Uterus (tissue), 4 donors: Measurements from ENCODE around the gene RASSF10. TPM values are rescaled to one million over a fixed set of nuclear protein-coding genes. Genes with fewer than 3 reads are reported as not detected.

Experiments used
- DNase-seq, 2 donors: peaks; one replicate each; pipeline ENCODE4 v3.0.0-alpha.2; 2019 to 2020
- H3K27ac ChIP-seq, 2 donors: fragments of 200-600 bp; sonication (generic); 1 replicate in 1 of 2; 2 replicates in 1 of 2; pipeline ENCODE4 v1.5.1; 2016 to 2018
- H3K27me3 ChIP-seq, 2 donors: fragments of 200-600 bp; sonication (generic); one replicate each; pipeline ENCODE4 v1.5.1; 2018 to 2019; ENCODE audit warnings: control low read depth in 1 of 2
- H3K36me3 ChIP-seq, 2 donors: fragments of 200-600 bp; sonication (generic); one replicate each; pipeline ENCODE4 v1.5.1; 2019; ENCODE audit warnings: control low read depth in 1 of 2
- H3K4me1 ChIP-seq, 2 donors: fragments of 200-600 bp; sonication (generic); one replicate each; pipeline ENCODE4 v1.5.1; 2018 to 2019; ENCODE audit warnings: control low read depth in 1 of 2
- H3K4me3 ChIP-seq, 2 donors: fragments of 200-600 bp; sonication (generic); 1 replicate in 1 of 2; 2 replicates in 1 of 2; pipeline ENCODE4 v1.5.1; 2018 to 2019; ENCODE audit warnings: mild to moderate bottlenecking in 1 of 2
- H3K9me3 ChIP-seq, 2 donors: fragments of 200-600 bp; sonication (generic); one replicate each; pipeline ENCODE4 v1.5.1; 2019; ENCODE audit warnings: control low read depth in 1 of 2
- CTCF ChIP-seq, 4 experiments: fragments of 200-600 bp in 2 of 4; fragments of 450-650 bp in 2 of 4; sonication (generic) in 2 of 4; IDR thresholded peaks; one replicate each; pipeline ENCODE4 v1.5.1; 2016 to 2019; ENCODE audit warnings: antibody characterized with exemption in 4 of 4, mild to moderate bottlenecking in 2 of 4, moderate library complexity in 1 of 4
- POLR2A ChIP-seq, 2 donors: fragments of 450-650 bp; IDR thresholded peaks; one replicate each; pipeline ENCODE4 v1.6.1; 2016; ENCODE audit warnings: antibody characterized with exemption in 2 of 2, mild to moderate bottlenecking in 1 of 2, moderate library complexity in 1 of 2
- intact Hi-C: fragments of 100-400 bp; cut with DNase I; formaldehyde crosslinking; loops from one replicate; pipeline ENCODE4 v1.15.1; 2023; ENCODE audit warnings: low total_unique reads
- total RNA-seq, 4 donors: library from RNA; depleted of rRNA in 3 of 4; stranded (reverse); fragments of >200 nt in 3 of 4; gene quantifications; one replicate each; pipeline versions ENCODE4 v1.1.0 to v1.2.4, GENCODE V29; 2014 to 2023
- donor health status: DM: yes; HTN: yes; CAD: no.

RASSF10 gene
- total RNA-seq, 4 donors from 2014 or later = 0.27 to 5.8 TPM; not detected in 2

- no peaks in the 10 kb centered on the region for H3K27me3 ChIP-seq
- no peak overlapping the region for H3K4me3 ChIP-seq
- intact Hi-C loops = no loop called here
- no peak overlapping the region for H3K27ac ChIP-seq
- no peaks in the 10 kb centered on the region for H3K4me1 ChIP-seq
- DNase-seq = no peak
- H3K9me3 ChIP-seq = no peaks in the 10 kb centered on the region
- no peaks in the 10 kb centered on the region for H3K36me3 ChIP-seq
- TF ChIP-seq CTCF (IDR thresholded peaks at IDR 0.05) = no peak
- no peak for TF ChIP-seq POLR2A (IDR thresholded peaks at IDR 0.05)
These were observed 52.3 kb downstream of the RASSF10 start for GRCh38 chr11:13061294-13061990.
